Activated naive CD4-positive, alpha-beta T cell treated with anti-CD3 and anti-CD28 coated beads, Interleukin-2, amount 50 U/mL, for 16 hours (primary cell): ENCODE measurements around the gene PEDS1.
A peak's percentile ranks its signal among the peaks of the same experiment; 100 is the strongest.
"Not testable (repeated sequence)": the region's sequence is repeated elsewhere in the genome, so short reads cannot be mapped to it uniquely, and the experiment has no call there.

Experiments
- DNase-seq: peaks from one replicate; pipeline ENCODE4 v3.0.0-alpha.2; 2020

PEDS1 gene

DNA sequence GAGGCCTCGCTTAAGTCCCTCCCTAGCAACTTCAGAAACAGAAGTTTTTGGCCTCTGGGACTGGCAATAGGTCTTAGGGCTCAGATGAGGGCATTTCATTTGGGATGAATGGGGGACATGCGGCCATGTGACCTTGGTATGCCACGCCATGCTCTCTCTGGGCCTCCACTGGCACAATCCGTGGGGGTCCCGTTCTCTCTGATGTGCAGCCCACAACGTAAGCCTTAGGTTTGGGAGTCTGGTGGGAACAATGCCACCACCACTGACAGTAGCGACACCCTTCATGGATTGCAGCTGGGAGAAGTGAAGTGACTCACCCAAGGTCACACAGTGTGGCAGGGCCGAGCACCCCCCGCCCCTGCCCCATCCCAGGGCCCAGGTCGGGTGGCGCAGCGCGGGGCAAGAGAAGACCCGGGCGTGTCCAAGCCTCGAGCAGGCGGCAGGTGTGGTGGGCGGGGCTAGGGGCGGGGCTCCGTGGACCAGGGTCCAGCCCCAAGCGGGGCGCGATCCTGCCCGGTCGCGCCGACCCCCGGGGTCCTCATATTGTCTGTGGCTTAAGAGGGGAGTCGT lies 36.2 kb upstream of the PEDS1 start:
- DNase-seq: peak; percentile 47

DNA sequence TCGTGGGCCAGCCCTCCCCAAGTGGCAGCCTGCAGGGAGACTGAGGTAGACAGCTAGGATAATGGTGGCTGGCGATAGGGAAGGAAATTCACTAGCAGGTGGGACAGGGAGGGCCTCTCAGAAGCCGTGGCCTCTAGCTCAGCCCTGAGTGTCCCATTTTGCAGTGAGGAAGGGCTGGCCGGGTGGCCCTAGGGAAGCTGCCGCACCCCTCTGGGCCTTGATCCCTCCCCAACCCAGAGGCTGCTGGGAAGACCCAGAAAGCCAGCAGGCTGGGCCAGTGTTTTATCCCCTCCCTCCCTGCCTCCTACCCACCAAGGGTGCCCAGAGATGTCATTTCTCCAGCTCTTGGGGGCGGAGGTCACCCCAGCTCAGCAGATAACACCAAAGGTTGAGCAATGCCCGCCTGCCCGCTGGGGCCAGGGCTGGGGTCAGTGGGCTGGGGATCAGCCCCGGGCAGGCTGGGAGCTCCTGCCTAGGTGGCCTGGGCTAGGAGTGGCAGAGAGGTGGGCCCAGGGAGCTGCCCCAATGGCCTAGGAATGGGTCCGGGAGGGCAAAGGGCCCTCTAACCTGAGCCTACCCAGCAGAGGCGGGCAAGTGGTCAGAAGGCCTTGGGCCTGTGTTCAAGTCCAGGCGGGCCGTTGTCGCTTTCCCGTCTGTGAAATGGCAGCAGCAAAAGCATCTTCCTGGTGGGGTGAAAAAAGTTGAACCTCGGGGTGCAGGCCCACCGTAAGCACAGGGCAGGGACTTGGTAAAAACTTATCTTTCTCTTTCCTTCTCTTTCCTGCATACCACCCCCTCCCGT lies 35.6 kb upstream of the PEDS1 start:
- DNase-seq: no peak

DNA sequence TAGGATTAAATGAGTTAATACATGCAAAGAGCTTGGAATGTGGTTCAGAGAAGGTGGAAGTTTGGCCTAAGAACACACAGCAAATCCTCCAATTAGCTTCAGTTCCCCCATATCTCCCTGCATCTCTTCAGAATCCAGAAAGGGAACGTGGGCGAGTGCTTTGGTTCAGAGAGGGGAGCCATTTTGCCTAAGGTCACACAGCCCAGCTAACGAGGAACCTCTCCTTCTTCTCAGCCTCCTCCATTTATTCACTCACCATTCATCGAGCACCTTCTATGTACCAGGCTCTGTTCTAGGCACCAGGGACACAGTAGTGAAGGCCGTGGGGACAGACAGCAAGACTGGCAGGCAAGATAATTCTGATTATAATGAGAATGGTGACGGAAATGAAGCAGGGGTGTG lies 34.8 kb upstream of the PEDS1 start:
- no peak for DNase-seq

DNA sequence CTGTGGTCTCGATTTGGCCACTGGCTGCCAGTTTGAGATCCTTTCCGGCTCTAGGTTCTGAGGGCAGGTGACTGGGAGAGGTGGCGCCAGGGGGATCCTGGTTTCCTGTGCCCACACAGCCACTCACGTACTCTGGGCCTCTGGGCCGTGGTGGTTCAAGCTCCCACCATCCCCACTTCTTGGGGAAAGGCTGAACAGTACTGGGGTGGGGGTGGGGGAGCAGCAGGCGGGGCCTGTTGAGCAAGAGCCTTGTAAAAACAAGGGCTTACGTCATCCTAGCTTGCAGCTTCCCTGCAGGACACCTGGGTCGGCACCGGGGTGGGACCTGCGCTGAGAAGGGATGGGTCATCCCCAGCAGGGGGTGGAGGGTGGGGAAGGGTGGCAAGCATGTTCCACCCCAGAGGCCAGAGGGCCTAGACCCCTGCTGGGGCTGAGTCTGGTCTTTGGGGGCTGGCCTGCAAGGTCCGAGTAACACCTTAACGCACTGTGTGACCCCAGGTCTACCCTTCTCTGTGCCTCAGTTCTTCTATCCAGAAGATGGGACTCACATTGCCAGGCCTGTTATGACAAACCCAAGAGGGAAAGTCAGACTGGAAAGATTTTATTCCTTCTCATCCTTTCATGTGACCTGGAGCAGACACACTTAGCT lies 34.0 kb upstream of the PEDS1 start:
- no peak for DNase-seq

DNA sequence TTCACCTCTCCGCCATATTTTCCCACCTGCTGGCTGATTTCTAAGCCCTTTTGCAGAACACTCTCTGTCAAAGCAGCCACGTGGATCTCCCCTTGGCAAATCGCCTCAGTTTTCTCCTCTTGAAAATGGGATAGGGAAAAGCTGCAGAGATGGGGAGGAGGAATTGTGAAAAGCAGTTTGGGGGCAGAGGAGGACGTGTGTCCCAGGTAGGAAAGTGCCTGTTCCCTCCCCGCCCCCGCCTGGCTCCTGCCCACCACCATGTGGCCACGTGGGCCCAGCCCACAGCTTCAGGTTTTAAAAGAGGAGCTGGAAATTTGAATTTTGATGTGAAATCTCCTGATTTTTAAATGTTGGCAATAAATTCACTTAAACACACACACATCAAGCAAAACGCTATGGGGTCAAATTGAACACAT lies 33.5 kb upstream of the PEDS1 start:
- DNase-seq: no peak

DNA sequence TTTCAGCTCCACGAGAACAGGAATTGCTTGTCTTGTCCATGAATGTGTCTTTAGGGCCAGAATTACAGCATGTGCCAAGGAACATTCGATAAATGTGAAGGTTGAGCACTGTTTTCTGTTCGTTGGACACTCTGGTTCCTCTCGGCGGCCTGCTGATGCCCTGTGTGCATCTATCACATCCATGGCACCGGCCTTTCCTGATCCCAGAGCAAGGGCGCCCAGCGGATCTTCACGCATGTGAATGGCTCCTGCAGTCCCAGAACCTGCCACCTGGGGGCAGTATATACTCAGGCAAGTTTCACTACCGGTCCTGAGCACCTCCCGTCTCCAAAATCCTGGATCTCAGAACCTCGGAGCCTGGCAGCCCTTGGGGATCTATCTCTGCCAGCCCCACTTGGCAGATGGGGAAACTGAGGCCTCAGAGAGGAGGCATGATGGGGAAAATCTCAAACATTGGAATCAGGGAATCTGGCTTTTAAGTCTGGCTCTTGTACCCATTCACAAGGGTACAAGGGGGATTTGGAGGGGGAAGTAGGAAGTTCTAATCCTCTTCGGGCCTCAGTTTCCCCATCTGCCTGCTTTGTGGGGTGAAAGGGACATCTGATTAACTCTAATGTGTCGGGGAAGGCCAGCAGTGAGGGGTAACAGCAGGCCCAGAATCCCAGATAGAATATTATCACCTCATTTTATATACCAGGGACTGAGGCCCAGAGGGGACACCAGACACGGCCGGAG lies 32.8 kb upstream of the PEDS1 start:
- DNase-seq: peak; percentile 86

DNA sequence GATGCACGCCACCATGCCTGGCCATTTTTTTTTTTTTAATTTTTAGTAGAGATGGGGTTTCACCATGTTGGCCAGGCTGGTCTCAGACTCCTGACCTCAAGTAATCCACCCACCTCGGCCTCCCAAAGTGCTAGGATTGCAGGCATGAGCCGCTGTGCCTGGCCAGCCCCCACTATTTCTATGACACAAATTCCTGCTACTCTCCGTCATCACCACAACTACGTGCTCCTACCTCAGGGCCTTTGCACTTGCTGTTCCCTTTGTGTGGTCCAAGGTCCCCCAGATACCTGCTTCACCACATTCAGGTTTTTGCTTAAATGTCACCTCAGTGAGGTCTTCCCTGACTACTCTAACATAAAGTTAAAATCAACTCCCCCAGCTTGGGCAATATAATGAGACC lies 31.9 kb upstream of the PEDS1 start:
- DNase-seq: no peak

DNA sequence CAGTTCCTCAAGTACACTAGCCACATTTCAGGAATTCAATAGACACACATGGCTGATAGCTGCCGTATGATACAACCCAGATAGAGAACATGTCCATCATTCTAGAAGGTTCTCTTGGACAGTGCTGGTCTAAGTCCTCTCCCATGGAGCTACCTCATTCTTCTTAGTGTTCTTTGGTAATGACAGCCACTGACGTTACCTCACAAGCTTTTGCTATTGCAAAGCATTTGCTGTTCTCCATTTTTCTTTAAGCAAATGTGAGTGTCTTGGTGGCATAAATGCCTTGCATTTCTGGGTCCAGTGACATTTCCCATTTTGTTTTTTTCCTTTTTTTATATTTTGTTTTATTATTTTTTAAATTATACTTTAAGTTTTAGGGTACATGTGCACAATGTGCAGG lies 28.8 kb upstream of the PEDS1 start:
- no peak for DNase-seq

DNA sequence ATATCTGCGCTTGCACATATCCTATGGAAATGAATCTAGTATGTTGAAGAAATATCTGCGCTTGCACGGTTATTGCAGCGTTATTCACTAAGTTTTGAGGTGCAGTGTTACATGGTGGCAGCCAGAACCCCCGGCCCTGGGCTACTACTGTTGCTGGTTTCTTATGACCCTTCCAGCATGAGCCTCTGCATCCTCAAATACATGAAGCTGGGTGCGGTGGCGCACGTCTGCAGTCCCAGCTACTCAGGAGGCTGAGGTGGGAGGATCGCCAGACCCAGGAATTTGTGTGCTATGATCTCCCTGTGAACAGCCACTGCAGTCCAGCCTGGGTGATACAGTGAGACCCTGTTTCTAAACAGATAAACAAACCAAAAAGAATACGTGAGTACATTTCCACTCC lies 27.8 kb upstream of the PEDS1 start:
- DNase-seq: no peak

DNA sequence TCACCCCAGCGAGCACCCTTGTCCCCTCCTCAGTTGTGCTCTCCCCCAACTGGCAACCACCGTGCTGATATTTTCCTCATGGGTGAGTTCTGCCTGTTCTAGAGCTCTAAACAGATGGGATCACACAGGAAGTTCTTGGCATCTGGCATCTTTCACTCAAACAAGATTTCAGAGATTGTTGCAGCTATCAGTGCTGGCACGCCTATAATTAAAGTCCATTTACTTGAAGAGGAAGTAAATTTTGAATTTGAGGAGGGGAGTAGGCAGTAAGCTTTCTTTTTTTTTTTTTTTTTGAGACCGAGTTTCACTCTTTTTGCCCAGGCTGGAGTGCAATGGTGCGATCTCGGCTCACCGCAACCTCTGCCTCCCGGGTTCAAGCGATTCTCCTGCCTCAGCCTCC lies 25.1 kb upstream of the PEDS1 start:
- DNase-seq: not testable (repeated sequence)

DNA sequence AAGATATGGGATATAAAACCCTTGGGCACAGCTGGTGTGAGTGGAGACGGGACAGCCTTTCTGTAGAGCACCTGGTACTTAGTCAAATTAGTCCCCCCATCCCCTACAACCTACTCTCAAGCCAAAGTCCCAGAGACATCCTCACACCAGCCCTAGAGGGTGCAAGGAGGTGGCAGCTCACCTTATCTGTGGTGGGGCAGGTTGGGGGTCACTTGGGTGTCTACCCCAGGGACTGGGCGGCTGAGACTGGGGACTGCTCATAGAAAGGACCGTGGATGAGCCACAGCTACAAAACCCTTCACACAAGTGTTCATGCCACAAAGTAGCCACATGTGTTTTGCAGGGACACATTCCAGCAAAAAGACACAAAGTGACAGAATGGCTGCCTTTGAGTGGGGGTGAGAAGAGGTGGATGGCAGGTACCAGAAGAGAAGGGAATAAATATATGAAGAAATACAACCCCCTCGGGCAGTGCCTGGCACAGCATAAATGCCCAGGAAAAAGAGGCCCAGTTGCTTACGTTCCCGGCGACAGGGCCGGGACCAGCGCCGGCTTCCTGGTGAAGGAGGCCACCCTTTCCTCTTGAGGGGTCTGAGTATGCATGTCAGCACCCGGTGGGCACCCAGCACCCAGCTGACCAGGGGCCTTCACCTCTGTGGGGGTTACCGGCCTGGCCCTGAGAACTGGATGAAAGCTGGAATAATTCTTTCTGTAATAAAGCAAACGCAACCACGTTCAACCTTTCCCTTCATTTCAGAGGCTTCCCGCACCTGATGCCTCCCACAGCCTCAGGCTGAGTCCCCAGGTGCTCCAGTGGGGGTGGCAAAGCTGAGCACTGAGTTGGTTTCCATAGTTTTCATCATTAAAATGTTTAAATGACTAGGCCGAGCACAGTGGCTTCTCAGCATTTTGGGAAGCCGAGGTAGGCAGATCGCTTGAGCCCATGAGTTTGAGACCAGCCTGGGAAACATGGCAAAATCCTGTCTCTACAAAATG lies 22.7 kb upstream of the PEDS1 start:
- no peak for DNase-seq

DNA sequence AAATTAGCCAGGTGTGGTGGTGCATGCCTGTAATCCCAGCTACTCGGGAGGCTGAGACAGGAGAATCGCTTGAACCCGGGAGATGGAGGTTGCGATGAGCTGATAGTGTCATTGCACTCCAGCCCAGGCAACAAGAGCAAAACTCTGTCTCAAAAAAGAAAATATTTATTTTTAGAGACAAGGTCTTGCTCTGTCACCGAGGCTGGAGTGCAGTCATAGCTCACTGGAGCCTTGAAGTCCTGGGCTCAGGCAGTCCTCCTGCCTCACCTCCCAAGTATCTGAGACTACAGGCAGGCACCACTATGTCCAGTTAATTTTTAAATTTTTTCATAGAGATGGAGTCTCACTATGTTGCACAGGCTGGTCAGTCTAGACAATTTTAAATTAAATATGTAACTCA lies 20.9 kb upstream of the PEDS1 start:
- DNase-seq: no peak

DNA sequence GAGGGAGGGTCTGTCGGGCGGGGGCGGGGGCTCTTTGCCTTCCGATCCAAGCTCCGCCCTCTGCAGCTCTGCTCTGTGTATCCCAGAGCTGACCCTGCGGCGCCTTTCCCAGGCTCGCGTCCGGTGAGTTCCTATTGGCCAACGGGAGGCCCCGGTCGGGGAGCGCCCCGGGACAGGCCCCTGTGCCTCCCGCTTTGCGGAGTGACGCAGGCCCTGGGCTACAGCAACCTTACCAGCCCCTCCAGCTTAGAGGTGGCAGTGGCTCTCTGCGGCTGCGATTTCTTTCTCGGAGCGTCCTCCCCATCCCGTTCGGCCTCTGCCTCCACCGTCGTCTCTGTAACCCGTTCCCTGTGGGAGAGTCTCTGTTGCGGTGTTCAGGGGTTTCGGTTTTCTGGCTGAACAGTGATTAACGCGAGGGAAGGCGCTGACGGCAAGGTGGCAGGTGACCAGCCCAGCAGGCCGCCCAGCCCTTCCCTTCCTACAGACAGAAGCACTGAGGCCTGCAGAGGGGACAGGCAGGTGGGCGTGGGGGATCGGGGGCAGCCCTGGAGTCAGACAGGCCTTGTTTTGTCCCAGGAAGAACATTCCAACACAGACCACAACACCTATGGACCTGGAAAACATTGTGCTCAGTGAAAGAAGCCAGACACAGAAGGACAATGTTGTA lies 19.0 kb upstream of the PEDS1 start:
- DNase-seq: no peak

DNA sequence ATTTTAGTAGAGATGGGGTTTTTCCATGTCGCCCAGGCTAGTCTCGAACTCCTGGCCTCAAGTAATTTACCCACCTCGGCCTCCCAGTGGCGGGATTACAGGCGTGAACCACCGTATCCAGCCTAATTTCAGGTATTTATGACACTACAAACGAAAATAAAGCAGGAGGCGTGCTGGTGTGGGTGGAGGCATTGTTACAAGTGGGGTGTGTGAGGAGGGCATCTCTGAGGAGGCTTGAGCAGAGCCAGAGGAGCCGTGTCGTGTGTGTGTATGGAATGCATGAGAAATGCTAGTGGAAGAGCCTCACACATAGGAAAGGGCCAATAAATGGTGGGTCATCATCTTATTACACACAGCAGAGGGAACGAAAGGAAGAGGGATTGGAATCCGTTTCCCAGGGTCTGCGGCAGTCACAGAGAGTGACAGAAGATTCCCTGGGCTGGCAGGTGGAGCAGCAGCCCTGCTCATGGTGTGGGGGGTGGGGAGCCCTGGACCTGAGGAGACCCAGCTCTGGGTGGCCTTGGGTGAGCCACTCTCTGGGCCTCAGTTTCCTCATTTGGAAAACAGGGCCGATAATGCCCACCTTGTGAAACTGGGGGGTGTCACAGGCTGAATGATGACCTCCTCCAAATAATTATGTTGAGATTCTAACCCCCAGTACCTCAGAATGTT lies 17.2 kb upstream of the PEDS1 start:
- no peak for DNase-seq

DNA sequence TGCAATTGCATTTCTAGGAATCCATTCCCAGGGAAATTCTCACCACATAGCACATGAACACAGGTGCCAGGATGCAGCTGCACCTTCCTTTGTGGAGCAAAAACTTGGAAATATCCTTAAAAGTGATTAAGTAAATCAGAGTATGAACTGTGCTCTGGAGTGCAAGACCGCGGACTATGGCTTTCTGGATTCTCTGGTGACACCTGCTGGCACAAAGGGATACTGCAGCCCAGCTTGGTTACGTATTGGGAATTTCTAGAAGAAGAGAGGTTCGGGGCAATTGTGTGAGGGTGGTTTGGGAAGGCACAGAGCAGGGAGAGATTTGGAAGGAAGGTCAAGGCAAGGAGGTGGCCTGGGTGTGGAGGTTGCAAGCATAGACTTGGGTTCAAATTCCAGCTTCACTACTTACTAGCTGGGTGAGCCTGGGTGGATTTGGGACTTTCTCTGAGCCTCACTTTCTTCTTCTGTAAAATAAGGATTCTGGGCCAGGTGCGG lies 15.9 kb upstream of the PEDS1 start:
- peak; percentile 80 for DNase-seq

DNA sequence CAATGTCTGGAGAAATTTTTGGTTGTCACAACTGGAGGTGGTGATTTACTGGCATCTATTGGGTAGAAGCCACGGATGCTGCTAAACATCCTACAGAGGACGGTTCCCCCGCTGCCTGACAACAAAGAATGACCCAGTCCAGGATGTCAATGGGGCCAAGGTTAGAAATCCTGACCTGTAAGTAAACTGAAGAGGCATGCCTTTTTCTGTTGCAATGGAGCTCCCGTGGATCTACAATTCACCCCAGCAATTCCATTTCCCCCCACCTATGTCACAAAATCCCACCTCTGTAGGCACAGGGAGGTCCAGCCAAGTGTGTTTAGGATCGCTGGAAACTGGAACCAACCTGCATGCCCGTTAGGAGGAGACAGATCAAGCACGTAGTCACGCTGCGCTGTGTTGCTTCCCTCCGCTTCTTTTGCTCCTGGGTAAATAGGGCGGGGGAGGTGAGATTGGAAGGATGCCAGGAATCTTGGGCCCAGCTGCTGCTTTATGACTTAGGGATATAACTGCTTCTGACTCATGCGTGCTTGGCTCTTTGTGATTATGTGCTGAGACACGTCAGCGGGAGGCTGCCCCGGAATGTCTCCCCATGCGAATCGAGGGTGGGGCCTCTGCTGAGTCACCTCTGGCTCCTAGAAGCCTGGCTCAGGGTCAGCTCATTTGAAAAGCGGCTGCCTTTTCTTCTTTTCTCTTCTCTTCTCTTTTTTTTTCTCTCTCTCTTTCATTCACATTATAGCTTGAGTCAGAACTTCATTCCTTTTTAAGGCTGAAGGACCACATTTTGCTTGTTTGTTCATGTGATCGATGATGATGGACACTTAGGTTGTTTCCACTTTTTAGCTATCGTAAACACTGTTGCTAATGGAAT lies 12.4 kb upstream of the PEDS1 start:
- DNase-seq: peak; percentile 89

DNA sequence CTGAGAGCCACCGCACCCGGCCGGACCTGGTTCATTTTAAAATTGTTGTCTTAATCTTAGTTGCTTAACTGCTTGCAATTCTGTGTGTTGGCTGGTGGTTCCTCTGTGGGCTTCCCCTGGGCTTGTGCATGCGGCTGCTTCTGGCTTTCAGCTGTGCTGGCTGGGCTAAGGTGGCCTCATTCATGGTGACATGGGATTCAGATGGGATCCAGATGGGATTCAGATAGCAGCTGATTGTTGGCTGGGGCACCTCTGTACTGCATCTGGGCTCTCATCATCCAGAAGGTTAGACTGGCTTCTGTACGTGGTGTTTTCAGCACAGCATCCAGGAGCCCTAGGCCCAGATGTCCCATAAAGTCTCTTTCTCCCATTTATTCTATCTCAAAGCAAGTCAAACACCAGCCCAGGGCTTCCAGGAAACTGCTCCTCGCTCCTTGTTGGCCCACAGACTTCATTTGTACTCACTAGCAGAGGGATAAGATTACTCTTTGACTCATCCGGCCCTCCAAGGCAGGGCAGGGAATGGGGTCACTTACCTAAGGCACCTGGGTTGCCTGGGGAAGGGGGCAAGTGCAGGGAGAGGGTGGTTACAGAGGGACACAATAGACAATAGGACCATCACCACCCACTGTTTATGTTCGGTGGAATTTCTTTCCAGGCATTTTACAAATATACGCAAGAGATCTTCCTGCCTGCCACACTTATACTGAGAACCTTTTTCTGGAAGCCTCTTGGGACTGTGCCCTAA lies 10.2 kb upstream of the PEDS1 start:
- DNase-seq: no peak

DNA sequence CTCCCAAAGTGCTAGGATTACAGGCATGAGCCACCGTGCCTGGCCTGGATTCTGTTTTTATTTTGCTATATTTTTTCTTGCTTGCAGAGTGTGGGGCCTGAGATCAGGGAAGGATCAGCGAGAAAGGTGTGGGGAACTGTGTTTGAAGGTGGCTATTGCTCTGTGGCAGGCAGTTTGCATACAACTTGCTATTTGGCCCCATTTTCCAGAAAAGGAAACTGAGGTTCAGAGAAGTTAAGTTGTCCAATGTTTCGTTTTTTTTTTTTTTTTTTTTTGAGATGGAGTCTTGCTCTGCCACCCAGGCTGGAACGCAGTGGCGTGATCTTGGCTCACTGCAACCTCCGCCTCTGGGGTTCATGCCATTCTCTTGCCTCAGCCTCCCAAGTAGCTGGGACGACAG lies 8.0 kb upstream of the PEDS1 start:
- DNase-seq: not testable (repeated sequence)

DNA sequence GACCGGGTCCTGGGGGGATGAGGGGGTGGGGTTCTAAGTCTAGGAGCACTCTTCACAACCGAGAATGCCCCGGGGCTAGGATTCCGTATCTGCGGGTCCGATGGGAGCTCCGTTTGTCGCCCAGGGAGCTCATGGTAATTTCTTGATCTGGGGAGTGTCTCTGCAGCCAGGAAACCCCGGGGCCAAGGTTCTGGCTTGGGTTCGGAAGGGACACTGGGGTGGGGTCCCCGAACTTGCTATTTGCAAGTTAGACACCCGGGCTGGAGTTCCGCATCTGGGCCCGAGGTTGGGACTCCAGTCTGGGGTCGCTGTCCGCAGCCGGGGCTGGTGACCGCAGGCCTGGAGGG lies 397 bp downstream of the PEDS1 start:
- DNase-seq: no peak
